HG02798 (cell line): Measurements from ENCODE around the gene DYSF.

ENCODE experiments used
- ATAC-seq: cut with Tn5 transposase; IDR thresholded peaks from one replicate; pipeline ENCODE4 v1.9.1; 2021; ENCODE audit warnings: mild to moderate bottlenecking; ENCODE audit not compliant: unreplicated experiment, poor library complexity

The DYSF gene

DNA sequence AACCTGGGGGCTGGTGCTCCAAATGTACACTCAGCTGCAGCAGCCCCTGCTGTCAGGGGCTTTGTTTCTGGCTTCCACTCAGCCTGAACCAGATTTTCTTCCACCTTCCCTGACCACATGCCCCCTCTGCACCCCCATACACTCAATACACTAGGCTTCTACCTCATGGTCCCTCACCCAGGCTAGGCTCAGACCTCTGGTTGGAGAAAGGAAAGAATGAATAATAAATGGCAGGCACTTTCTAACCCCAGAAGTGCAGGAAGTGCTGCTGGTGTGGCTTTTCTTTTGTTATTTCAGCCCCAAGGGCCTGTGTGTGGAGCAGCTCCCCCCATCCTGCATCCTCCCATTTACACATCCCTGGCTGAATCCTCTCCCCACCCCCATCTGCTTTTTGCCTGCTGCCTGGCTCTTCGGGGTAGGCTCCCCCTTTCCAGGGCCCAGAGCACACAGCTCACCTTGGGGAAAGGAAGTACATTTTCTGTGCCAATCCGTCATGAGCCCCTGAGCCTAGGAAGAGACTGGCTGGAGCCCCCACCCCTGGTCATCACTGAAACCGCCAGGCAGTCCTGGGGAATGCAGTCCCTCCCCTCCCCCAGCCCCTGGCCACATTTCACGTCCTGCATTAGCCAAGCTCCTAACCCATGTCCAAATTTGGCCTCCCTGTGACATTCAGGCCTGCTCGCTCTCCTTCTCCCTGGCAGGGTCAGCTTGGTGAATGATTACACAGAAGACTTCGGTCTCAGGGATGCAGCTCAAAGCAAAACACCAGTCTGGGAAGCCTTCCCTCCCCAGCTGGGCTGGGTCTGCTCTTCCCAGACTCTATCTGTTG, 2.6 kb downstream of the DYSF start:
- ATAC-seq: no peak

DNA sequence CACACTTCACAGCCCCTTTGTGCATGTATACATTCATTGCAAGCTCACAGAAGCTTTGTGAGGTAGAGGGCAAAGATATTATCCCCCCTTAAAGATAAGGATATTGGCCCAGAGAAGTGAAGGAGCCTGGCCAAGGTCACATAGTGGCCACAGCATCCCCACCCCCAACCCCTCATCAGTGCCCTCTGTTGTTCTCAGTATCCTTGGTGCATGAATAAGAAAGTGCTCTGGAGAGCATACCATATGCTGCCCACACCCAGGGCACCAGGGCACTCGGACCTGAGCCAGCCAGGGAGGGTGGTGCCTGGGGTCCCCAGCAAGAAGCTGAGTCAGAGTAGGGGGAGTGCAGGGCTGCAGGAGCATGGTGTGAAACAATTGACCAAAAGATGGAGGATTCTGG, 3.3 kb downstream of the DYSF start:
- no peak for ATAC-seq

DNA sequence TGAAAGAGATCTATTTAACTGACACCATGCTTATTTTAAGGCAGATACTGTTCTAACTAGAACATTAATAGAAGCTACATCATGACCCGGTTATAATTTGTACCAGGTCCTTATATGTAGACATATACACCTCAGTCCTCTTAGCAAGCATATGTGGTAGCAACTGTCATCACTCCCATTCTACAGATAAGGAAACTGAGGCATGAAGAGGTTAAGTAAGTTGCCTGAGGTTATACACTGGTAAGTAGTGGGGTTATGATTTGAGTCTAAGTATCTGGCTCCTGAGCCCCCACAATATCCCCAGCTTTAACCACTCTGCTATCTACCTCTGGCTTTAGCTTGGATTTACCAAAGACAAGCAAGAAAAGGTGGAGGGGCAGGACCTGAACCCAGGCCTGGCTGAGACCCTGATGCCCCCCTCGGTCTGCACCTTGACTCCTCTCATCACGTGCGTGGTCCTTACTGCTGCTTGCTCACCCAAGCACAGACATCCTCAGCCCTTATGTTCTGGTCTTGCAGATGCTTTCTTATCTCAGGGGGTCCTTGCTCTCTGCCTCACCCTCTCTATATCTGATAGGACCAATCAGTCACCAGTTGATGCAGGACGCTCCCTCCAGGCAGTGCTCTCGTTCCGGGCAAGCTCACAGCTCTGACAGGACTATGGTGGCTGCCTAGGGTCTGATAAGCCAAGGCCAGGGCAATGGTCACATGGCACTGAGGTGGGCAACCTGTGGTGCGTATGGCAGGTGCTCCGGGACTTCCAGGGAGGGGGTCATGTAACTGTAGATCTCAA, 4.0 kb downstream of the DYSF start:
- ATAC-seq: no peak

DNA sequence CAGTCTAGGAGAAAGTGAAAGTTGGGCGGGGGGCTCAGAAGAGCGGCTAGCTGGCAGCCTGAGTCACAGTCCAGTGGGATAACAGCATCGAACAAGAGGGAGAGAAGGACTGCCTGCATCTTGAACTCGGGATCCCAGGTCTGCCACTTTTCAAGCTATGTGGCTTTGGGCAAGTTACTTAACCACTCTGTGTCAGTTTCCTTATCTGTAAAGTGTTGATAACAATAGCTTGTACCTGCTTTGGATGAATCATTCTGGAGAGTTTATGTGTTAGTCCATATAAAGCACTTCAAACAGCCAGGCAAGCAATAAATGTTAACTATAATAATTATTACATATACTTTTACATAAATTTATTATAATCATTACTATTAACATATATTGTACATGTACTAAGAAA, 4.6 kb downstream of the DYSF start:
- ATAC-seq: no peak

DNA sequence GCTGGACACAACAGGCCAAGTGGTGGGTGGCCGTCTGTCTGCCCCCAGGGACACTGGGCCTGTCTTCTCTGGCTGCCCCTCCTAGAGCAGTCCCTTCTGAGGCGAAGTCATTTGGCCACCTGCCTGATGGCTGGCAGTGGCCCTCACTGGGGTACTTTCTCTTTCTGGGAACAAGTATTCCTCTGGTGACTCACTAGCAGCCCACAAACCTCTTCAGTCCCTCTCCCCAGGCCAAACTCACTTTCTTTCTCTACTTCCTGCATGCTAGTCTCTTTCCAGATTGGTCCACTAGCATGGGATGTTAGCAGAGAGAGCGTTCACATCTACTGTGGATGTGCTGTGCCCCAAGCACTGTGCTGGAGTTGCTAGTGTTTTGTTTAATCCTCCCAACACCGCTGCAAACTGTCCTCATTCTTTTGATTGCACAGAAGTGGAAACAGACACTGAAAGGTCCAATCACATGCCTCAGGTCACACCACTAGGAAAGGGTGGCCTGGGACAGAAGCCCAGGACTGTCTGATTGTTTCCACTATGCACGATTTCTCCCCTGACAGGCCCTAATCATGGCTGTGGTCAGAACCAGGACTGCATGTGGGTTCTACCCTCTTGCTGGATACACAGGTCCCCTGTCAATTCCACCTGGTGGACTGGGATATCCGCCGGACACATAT, 5.2 kb downstream of the DYSF start:
- no peak for ATAC-seq

DNA sequence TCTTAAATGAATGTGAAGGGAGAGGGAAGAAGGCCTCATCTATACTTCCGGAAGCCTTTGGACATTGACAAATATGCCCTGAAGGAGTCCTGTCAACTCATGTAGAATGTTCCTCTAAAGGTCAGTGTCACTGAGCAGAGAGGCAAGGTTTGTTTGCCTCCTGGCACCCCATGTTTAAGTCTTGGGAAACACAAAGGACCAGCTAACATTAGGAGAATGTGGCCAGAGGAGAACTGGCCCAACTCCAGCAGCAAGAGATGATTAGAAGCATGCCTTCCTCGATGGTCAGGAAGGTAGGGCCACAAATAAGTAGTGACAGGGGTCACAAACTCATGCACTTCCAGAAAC, 5.7 kb downstream of the DYSF start:
- ATAC-seq: no peak

DNA sequence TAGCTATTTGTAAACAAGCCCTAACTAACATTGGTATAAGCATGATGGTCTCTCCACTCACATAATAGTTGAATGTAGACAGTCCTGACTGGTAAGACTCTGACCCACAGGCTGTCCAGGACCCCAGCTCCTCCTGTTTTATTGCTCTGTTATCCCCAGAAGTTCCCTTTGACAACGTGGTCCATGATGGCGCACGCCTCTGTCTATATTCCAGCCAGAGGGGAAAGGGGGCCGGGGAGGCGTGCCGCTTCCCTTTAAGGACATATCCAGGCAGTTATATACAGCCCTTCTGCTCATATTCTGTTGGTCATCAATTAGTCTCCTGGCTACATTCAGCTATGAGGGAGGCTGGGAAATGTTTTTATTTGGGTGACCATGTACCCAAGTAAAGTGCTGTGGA, 6.7 kb downstream of the DYSF start:
- no peak for ATAC-seq

DNA sequence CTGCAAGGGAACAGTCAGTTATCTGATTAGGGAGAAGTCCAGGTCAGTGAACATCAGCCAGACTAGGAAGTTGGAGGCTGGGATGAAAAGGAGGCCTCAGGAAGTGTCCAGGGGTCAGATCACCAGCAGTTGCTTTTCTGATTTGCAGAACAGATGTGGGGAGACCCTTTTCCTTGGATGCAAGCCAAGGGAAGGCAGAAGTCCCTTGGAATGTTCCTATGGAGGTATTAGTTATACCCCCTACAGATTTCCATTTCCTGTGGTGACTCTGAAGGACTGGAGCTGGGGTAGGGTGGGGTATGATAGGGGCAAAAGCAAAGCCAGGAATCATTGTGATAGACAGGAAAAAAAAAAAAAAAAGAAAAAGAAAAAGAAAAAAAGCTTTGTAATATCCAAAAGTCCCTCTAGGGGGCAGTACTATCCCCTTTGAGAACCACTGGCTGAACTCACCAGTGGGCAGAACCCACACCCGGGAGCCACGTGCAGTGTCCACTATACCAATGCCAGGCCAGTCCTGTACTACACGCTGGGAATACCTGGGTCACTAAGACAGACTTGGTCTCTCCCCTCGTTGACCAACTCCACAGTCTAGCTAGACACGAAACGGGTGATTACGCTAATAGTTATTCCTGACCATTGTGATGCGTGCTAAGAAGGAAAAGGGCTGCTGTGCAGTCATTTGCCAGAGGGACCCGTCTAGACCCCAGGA, 7.4 kb downstream of the DYSF start:
- ATAC-seq: no peak

DNA sequence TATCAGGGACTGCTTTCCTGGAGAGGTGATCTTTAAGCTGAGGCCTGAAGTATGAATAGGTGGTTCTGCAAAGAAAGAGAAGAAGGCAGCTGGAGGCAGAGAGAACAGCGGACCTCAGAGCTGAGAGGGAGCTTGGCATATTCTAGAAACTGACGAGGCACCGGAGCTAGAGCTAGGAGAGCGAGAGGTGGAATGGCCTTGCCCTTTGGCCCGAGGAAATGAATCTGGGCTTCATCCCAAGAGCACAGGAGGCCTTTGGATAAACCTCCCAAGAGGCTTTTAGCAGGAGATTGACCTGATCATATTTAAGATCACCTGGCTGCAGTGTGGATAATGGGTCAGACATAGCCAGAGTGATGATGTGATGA, 7.9 kb downstream of the DYSF start:
- no peak for ATAC-seq

DNA sequence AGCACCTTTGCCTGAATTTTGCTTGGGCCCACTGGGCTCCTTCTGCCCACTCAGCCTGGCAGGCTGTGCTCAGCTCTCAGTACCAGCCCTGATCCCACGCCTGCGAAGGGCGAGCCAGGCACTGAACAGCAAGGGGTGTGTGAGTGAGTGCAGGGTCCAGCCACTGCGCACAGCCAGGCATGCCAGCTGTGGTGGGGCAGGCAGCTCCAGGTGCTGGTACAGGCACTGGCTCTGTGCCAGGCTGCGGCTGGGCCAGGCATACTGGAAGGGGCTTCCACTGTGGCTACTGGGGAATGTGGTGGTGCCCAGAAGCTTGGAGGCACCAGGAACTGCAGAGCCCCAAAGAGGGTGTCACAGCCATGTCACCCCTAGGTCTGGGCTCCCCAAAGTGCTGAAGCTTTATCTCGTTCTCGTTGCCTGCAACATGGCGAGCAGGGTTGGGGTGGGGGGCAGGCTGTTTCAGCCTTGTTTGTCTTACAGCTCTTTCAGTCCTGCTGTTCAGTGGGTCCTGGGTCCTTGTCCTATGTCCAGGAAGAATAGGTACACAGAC, 8.8 kb downstream of the DYSF start:
- ATAC-seq: no peak

DNA sequence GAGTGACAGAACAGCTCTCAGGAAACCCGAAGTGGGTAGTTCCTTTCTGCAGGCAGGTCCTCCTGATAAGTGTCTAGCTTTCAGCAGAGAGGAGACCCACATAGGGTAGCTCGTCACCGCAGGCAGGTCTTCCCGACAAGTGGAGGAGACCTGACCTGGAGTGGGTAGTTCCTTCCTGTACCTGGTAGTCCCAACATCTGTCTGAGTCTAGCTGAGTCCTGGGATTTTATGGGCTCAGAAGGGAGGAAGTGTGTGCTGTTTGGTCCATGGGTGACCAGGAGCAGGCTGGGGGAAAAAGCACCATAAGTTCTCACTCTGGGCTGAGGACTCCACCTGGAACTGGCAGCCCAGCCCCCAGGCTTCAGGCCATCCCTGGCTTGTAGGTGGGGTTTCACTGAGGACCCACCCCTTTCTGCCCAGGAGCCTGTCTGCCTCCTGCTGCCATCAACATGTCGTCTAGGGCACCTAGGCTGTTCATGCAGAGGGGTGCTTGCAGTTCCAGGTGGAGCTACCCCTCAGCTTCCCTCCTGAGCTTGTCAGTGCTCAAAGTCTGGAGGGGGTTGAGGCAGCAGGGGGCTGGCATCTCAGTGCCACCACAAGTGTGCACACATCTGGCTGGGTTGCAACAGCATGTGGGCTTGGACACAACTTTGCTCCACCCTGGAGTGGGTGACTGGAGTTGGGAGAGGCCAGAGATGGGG, 9.4 kb downstream of the DYSF start:
- ATAC-seq: no peak

DNA sequence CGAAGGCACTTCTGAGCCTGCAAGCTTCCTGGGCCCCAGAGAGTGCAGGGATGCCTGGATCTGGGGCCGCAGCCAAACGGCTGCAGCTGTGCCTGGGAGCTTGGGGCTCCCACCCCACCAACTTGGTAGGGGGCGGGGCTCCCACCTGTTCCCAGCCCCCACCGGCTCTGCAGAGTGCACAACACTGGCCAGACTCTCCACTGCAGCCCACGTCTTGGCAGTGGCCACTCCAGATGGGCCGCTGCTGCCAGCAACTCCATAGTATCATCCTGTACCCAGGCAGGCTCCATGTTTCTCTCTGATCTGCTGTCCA, 9.9 kb downstream of the DYSF start:
- ATAC-seq: no peak

DNA sequence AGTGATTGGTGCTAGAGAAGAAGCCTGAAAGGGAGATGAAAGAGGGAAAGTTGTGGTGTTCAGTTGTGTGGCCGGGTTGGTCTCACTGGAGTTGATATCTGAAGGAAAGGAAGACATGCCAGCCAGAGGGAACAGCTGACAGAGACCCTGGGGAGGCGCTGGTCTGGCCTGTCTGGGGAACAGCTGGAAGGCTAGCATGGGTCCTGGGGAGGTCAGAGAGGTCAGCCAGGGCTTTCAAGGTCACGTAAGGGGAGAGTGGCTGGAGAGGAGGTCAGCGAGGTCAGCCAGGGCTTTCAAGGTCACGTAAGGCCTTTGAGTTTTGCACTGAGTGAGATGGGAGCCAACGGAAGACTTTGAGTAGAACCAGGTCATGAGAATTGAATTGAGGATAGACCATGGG, 11.0 kb downstream of the DYSF start:
- ATAC-seq: no peak

DNA sequence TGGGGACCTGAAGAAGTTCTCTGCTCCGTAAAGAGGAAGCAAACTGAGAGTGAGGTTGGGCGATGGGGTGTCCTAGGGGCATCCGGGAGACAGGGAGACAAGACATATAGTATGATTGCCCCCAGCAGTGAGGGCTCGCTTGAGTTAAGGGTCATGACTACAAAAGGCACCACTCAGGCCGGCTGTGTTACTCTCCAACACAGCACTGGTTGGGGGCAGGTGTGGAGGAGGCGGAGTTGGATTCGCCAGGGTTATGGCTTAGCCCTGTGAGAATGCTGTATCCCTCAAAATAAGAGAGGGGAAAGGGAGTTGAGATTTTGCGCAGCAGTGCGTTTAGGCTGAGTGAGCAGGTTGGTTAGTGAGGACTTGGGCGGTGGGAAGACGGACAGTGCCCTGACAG, 12.0 kb downstream of the DYSF start:
- ATAC-seq: no peak

DNA sequence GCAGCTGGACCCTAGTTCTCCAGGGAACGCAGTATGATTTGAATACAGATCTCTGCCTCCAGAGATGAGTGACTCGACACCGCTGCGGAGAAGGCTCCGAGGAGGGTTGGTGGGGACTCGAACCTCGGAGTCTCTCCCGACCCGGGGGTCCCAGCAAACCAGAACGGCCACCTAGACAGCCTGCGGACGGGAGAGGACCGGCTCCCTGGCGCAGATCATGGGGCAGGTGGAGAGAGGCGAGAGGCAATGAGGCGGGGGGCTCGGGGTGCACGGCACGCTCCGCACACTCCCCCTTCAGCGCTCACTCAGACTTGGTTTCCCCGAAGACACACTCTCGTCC, 12.6 kb downstream of the DYSF start:
- ATAC-seq: no peak

DNA sequence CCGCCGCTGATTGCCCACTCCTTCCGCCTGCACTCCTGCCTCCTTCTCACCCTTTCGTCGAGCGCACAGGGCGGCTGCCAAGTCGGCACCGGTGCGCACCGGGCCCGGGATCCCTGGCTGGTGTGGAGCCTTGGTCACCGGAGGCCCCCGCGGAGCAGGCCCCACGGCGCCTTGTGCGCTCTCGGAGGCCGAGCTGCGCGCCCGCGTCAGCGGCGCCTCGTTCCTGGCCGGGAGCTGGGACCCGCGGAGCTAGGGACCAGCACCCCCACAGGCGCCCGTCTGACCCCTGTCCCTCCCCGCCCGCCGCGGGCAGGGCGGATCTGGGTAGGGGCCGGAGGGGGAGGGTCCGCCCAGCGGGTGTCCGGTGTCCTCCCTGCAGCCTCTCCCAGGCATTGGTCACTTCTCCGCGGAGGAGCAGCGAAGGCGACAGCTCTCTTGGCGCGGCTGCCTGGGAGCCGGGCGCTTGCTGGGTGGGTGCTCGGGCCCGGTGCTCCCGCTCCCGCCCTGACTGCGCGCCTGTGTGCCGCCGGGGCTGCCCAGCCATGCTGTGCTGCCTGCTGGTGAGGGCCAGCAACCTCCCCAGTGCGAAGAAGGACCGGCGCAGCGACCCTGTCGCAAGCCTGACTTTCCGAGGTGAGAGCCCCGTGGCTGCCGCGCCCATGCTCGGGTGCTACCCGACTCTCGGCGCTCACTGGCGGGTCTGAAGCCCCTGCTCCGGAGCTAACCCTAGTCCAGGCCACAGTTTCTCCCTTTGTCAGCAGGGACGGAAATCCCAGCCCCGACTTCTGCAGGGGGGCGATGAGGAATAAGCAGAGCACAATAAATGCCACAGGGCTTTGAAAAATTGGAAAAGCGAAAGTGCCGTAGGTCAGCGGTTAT, 13.2 kb downstream of the DYSF start:
- ATAC-seq: no peak

DNA sequence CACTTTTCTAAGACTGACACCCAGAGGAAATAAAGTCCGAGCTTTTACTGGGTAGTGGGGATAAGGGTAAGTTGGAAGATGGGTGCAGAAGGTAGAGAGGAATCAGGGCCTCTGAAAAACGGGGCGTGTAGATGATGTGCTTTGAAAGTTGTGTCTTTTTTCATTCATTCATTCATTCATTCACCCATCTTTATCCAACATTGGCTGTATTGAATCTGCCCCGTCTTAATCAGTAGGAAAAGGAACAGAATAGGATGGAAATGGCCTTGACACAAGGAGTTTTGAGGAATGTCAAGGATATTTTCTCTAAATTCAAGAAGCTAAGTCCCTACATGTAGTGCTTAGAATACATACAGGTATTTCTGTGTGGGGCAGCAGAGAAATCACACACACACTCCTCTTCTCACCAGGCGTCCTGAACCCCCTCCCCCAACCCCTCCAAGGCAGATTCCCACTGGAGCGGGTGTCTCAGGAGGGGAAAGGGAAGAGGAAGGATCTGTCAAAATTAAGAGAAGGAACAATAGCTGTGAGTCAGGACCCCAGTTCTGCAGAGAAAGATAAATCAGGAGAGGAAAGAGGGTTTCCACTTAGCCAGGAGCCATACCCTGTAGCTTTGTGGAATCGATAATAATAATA, 13.9 kb downstream of the DYSF start:
- ATAC-seq: no peak

DNA sequence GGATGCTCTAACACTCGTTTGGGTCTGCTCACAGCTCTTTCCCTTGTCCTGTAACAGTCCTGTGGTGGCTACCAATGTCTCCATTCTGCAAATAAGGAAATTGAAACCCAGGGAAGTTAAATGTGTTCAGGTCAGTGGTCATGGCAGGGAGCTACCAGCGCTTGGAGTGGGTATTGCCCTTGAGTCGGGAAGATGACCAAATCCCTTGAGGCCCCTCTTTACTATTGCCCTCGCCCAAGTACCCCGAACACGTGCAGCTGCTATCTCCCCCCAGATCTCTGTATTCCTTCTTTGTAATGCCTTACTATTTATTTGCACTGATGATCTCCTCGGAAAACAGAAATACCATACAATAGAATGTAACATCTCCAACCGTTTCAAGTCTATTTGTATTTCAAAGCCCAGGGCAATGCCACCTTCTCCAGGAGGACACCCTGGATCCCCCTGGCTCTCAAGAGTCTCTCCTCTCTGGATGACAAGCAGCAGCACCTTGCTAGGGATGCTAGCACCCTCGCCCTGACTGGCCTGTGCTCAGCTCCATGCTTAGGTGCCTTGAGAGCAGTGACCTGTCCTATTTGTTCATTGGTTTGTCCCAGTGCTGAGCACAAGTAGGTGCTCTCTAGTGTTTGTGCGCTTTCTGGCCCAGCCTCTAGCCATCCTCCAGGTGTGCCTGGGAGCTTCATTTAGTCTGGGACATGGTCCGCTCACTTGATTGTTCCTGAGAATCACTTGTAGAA, 15.1 kb downstream of the DYSF start:
- ATAC-seq: no peak
